Amniotic epithelial cell (primary cell): Measurements from ENCODE around the gene RERE.
"Not testable (repeated sequence)": the region's sequence is repeated elsewhere in the genome, so short reads cannot be mapped to it uniquely, and the experiment has no call there.

Experiments used
- DNase-seq: peaks from one replicate; pipeline ENCODE4 v3.0.0-alpha.2; 2010; ENCODE audit warnings: low read depth

RERE gene

DNA sequence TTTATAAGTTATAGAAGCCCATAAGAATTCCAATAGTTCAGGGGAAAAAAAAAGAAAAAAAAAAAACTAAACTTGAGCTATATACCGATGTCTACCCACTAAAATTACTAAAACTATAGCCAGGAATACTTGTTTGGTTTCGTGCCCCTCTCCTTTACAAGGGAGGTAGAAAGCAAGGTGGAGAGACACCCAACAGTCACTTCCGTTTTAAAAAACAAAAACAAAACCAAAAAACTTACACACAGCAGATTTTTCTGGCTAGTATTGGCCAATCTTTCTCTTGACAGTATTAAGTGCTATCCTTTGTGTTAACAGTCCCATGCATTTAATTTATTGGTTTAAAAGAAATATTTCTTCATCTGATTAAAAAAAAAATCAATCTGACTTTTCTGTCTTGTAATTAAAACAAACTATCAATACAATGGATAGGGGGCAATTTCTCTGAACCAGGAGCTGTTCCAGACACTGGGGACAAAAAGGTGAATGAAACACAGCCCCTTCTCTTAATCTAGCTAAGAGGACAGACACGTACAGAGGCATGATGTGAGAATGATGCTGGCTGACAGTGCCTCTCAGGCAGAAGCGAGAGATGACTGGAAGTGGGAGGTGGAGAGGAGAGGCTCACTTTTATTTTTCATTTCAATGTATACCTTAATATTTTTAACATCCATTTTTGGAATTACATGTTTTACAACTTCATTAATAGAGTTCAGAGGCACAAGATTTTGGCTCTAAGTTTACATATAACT is 214.8 kb downstream of the RERE start:
- no peak for DNase-seq

DNA sequence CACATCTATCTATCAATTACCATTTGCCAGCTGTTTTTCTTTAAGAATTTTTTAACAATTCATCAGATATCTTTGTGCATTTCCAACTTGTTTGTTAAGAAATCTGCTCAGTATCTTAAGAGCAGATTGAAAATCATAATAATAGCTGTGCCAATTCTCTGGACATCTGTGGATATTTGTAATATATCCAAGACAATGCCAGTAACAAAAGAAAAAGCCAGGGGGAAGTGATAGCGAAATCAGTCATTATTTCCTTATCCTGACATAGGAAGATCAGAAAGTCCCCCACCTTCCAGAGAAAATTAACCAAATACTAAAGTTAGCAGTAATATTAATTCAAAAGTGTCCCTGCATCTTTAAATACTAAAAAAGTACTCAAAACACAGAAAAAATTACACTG is 217.1 kb downstream of the RERE start:
- DNase-seq, result no peak

DNA sequence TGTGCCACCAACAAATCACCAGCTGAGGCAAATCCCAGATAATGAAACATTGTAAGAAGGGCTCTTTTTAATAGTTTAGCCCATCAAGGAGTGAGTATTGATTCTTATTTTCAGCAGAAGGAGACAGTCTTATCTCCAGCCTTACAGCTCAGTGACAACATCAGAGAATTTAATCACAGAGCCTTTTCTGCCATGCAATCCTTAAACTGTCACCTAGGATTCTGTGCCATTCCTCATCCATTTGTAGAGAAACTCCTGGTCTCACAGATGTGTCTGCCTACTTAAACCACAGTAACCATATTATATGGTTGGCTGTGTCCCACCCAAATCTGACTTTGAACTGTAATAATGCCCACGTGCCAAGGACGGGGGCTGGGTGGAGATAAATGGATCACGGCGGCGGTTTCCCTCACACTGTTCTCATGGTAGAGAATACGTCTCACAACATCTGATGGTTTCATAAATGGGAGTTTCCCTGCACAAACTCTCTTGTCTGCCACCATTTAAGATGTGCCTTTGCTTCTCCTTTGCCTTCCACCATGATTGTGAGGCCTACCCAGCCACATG is 217.7 kb downstream of the RERE start:
- no peak for DNase-seq

DNA sequence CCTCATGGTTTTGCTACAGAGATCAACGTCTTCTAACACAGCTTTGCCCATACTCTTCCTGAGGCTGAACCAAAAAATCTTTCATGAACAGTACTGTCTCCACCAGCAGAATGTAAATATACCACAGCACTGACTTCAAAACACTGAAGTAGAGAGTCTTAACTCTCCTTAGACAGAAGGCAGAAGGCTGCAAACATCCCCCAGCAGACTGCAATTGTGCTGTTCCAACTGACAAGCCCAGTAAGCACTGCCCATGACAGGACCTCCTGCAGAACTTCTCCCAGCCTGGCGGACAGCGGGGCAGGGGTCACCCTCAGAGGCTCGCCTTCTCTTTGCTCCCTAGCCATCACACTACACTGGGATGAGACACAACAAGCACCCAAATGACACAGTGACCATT is 218.7 kb downstream of the RERE start:
- DNase-seq, result no peak

DNA sequence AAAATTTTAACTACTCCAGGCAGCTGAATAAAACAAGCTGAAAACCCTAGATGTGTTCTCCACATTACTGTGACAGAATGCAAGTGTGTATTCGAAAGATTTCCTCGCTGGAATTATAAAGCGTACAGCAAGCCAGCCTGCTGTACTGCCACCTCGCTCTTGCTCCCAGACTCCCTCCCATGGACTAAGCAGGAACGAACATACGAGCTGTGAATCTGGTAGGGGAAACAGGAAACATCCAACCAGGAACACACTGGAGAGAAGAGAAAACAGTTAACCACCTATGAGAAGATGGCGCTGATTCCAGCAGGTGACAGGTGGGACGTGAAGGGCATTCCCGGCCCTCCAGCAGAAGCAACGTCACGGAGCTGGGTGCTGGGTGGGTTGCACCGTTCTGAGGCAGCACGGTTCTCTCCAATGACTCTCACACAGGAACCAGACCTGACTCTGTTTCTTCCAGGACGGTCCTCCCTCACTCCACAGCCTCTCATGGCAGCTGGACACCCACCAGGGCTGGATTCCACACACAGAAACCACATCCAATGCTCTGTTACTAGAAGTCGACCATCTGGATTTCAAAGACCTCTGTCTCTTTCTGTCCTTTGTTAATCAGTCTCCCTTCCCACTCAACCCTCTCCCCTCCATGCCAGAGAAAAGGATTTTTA is 219.2 kb downstream of the RERE start:
- peak; percentile 74 for DNase-seq

DNA sequence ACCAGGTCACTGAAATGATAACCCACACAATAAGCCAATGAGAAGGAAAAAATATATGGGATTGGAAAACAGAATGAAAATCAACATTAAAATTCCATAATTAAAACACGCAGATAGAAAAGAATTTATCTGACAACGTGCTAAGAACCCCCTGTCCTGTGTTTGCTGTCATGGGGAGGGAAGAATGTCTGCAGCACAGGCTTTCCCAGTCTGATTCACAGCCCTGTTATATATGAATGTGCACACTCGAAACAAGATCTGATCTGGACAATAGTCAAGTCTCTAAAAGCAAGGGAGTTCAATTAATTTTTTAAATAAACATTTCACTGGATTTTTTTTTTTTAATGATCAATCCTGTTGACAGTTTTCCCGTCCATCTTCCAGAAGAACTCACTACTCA is 220.0 kb downstream of the RERE start:
- DNase-seq, result peak; percentile 51

DNA sequence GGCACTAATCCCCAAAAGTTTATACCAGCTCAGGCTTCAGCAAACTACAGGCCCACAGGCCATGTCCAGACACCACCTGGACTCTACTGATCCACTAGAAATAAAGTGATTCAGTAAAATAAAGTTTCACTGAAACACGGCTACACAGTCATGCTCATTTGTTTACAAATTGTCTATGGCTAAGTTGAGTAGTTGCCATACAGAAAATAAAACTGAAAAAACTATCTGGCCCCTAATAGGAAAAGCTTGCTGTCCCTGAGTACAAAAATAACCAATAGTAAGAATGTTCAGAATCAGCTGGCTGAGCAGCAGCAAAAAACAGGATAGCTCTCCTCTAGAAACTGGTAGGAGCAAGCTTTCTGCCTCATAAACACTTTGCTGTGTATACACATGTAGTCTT is 221.5 kb downstream of the RERE start:
- no peak for DNase-seq

DNA sequence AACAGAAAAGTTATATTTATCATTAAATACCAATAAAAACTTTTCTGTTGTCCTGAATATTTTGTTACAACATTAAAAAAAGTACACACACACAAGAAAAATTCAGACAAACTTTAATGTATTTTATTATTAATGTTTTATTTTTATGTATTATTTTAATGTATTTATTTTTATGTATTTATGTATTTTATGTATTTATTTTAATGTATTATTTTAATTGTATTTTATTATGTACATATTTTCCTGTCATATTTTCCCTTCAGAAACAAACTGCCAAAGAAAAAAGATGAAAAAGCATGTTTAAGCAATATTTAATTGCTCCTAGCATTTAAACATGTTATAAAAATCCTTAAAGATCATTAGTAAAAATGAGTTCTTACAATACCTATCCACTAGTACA is 222.1 kb downstream of the RERE start:
- DNase-seq, result no peak

DNA sequence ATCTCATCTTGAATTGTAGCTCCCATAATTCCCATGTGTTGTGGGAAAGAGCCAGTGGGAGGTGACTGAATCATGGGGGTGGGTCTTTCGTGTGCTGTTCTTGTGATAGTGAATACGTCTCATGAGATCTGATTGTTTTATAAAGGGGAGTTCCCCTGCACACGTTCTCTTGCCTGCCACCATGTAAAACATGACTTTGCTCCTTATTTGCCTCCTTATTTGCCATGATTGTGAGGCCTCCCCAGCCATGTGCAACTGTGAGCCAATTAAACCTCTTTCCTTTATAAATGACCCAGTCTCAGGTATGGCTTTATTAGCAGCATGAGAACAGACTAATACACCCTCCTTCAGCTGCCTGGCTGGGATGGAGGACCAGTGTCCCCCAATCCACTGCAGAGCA is 224.1 kb downstream of the RERE start:
- not testable (repeated sequence) for DNase-seq

DNA sequence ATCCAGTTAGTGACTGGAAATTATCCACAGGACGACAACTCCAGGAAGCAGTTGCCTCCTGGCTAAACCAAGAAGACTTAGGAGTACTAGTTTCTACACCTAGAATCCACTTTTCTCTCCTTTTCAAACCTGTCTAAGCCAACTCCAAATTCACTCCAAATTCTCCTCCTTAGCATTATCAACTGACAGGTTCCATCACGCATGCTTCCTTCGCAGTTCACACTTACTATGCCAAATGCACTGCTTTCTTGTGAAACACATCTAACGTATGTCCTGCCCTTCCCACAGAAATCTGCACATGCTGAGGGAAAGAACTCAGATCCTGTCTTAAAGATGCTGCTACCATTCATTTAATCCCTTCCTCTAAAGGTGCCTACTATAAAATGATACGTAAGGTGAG is 225.9 kb downstream of the RERE start:
- no peak for DNase-seq

DNA sequence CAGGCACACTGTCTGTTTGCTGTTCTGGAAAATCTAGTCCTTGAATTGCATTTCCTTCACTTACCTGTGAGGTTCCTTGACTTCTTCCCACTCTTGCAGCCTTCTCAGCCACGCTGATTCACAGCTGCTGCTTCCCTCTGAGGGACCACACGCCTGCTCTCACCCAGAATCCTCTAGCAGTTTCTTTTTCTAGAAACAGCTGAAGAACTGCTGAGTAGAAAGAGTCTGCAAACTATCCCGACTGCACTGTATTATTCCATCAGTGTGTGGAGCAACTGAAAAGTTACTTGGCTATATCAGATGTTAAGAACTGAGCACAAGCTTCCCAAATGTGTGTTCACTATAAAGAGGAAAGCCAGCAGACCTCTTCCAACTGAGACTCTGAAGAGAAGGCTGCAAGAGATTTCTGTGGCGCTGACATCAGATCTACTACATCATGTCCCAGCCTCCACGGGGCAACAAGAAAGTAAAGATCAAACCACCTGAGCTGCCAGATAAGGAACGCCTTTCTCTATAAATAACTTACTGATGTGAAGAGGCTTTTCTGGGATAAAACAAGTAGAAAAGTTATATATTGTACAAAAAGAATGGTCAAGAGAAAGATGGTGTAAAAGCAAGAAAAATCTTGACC is 226.6 kb downstream of the RERE start:
- DNase-seq, result no peak

DNA sequence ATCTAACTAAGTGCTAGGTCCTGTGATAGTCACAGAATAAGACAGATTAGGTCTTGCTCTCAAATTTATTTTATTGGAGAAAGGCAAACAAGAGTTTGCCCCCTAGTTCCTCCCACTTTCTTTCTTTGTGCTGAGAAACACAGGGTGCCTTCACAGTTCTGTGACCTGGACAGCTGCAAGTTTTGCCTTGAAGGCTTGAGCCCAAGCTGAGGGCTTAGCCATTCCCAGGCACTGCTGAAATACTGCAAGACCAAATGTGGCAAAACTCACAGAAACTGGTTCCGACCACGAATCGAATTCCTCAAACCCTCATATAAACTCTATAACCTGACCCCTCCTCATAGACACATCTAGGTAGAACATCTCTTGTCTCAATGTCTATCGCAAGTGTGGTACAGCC is 227.9 kb downstream of the RERE start:
- DNase-seq, result no peak

DNA sequence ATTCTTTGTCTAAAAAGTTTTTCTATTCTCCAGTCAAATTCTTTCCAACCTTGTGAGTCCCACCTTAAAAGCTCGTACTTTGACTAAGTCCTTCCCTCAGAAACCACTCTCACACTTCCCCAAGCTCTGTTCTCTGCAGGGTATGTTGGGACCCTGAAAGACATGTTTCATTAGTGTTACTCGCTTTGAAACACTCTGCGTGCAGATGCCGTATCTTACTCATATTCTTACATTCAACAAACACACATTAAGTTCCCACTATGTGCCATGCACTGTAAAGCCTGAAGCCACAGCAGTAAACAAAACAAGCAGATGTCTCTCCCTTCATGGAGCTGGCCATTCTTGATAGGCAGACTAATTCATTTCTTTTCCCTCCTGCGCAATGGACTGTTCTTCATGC is 229.7 kb downstream of the RERE start:
- no peak for DNase-seq

DNA sequence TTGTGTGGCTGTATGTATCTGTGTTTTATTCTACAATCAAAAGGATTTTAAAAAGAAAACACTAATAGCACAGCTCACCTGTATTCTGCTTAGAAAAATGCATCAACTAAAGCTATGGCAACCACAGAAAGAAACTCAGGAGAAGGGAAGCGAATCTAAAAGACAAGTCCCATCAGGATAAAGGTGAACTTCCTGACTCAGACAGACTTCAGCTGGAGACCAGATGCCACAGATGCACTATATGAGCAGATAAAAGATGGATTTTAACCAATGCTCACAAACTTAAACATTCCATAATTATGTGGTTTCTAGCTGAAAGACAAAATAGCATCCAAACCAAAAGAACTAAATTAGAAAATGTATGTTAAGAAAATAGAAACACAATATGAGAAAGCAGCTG is 231.0 kb downstream of the RERE start:
- DNase-seq, result no peak

DNA sequence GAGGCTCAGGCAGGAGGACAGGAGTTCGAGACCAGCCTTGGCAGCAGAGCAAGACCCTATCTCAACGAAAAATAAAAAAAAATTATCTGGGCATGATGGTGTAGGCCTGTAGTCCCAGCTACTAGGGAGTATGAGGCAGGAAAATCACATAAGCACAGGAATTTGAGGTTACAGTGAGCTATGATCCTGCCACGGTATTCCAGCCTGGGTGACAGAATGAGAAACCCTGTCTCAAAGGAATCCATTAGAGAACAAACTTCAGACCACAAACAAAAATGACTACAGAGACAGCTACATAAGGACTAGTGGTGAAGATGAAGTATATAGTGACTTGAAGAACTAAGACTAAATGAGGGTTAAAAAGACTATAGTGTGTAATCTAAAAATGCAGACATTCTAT is 233.1 kb downstream of the RERE start:
- no peak for DNase-seq

DNA sequence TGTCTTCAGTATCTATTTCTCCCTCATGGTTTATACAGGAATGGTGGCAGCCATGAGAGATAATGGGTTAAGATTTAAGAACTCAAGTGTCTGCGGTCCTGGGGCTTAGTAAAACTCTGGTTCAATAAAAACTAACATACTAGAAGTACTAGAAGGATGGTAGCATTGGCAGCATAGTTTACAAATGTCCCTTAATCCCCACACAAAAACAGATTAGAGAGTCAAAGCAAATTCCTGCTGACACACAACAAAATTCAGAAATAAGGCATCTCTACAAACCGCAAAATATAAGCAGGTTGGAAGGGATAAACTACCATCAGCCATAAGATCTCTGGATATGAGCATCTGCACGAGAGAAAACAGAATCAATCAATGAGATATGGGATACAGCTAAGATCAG is 234.4 kb downstream of the RERE start:
- DNase-seq, result no peak

DNA sequence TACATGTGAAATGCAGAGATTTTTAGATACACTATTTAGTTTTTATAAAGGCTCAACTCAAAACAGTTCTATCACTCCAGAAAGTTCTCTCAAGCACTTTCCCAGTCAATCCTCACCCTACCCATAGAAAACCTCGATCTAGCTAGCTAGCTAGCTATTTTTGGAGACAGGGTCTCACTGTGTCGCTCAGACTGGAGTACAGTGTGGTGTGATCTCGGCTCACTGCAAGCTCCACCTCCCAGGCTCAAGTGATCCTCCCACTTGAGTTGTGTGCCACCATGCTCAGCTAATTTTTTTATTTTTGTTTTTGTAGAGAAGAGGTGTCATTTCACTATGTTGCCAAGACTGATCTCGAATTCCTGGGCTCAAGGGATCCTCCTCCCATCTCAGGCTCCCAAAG is 236.9 kb downstream of the RERE start:
- DNase-seq, result no peak

DNA sequence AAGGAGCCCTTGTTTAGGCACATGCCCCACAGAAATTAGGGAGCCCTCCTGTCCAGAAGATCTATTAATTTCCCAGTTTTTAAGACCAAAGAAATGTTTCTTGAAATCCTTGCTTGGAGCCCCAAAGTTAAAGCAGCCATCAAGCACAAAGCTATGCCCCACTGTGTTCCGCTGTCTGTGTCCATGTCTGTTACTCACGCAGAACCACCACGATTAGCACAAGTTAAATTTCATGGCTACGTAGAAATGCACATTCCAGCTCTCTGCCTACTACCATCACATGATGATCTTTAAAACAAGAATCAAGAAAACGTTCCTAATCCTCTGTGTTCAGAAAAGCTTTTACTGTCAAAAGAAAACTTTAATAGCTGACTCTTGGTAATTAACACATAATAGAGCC is 238.5 kb downstream of the RERE start:
- DNase-seq, result no peak

DNA sequence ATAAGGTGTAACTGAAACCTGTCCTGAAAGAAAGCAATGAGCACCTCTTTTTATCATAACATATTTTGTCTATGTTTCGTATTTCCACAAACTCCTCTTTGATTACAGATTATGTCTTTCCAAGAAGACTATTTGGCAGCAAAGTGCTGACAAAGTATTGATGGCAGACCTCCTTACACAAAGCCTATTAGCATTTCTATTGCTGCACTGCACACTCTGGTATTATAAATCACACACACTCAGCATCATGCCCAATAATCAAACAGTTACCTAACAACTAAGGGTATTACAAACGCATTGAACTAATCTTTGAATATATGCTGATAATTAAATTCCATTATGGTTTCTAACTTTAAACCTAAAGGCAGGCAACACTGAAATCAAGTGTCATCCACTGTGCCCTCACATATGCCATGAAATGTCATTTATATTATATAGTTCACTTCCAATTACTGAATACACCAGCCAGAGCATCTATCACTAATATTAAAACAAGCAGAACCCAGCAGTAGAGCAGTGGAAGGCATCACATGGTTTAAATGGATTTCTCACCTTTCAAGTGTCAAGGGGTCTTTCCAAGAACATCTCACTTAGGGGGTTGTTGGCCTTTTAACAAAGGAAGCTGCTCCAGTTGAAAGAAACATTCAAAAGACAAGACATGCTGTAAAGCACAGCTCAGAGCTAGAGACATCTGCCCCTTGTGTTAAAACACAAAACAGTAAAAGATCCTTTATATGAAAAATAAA is 239.1 kb downstream of the RERE start:
- no peak for DNase-seq

DNA sequence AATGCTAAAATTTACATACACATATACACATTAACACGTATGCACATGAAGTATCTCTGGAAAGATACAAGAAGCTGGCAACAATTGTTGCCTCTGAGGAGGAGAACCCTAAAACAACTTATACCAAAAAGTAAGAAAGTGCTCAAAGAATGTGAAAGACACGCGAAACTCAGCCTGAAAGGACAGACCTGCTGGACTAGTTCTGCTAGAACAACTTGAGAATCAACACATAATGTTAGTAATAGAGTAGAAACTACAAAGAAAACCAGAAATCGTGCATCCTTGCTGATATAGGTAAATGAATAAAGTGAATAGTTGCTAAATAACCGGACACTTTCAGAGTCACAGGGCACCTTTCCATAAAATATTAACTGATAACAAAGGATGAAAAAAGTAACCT is 242.5 kb downstream of the RERE start:
- DNase-seq, result no peak

DNA sequence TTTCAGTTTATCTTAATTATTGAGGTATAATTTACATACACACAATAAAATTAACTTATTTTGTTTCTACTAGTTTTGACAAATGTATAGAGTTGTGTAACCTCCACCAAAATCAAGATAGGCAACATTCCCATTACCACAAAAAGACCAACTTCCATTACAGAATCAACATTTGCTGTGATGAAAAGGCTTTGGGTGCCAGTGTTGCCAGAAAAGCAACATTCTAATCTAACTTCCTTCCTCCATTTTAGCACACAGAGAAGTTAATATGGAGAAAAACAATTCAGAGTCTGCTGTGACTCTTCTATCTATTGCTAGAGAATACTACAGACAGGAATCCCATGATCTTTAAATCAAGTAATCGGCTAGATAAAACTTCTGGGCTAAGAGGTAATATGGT is 245.3 kb downstream of the RERE start:
- DNase-seq, result peak; percentile 63

DNA sequence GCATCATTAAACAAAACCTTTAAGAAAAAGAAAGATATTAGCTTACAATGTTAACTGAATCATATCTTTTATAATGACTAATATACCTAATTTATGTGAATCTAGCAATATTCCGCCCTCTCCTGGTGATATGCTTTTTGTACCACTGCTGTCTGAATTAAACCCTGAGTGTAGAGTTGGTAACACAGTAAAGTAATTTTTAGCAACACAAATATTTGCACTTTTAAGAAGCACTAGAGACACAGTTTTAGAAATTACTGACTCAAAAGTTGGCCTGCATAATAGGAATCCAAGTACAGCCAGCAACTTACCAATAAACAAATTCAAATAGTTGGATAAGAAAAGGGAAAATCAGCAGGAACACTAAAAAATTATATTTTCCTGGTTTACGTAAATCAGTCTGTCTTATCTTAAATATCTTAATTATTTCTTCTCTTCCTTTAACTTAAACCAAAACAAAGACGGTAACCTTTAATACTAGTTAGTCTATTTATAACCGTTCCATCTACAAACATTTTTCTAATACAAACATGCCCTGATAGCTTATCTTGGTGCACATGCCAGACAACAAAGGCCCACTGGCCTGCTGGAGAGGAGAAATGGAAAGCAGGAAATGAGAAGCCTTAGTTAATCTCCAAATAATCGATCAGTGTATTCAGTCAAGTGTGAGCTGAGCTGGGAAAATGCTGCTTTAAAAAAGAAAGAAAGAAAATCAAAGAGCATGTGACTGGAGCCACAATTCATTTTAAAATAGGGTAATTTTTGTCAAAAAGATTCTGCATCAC is 246.0 kb downstream of the RERE start:
- peak; percentile 52 for DNase-seq
